ENCODE results near the gene DOK1.

GRCh38 chr2:74511104-74511989, 43.2 kb upstream of the DOK1 start:
- no peak for TF ChIP-seq CTCF (IDR thresholded peaks at IDR 0.05)
- no peak for TF ChIP-seq POLR2A (IDR thresholded peaks at IDR 0.05)
